Smooth muscle cell (in vitro differentiated cells): ENCODE measurements around the gene DCLRE1A. TPM values are rescaled to one million over a fixed set of nuclear protein-coding genes. Genes with fewer than 3 reads are reported as not detected.
A peak's percentile ranks its signal among the peaks of the same experiment; 100 is the strongest.

Experiments
- DNase-seq: peaks from one replicate; lab custom pipeline; 2025; ENCODE audit not compliant: unreplicated experiment; lab: John Stamatoyannopoulos, UW
- H2AFZ ChIP-seq: fragments of 200-600 bp; sonication (generic); 2 replicates; pipeline ENCODE4 v1.6.0; 2016; ENCODE audit warnings: antibody characterized with exemption, low read depth, mild to moderate bottlenecking
- H3F3A ChIP-seq: fragments of 200-600 bp; sonication (generic); 2 replicates; pipeline ENCODE4 v1.6.0; 2017; ENCODE audit warnings: antibody characterized with exemption, low read depth
- H3K27ac ChIP-seq: fragments of 200-600 bp; sonication (generic); 2 replicates; pipeline ENCODE4 v1.5.1; 2016; ENCODE audit warnings: low read depth, mild to moderate bottlenecking
- H3K27me3 ChIP-seq: fragments of 200-600 bp; sonication (generic); 2 replicates; pipeline ENCODE4 v1.6.1; 2016; ENCODE audit warnings: low read depth, mild to moderate bottlenecking
- H3K36me3 ChIP-seq: fragments of 200-600 bp; sonication (generic); 2 replicates; pipeline ENCODE4 v1.5.1; 2016; ENCODE audit warnings: low read depth
- H3K4me1 ChIP-seq: fragments of 200-600 bp; sonication (generic); 2 replicates; pipeline ENCODE4 v1.5.1; 2016; ENCODE audit warnings: low read depth
- H3K4me2 ChIP-seq: fragments of 200-600 bp; sonication (generic); 2 replicates; pipeline ENCODE4 v1.6.0; 2016; ENCODE audit warnings: mild to moderate bottlenecking
- H3K4me3 ChIP-seq: fragments of 200-600 bp; sonication (generic); 2 replicates; pipeline ENCODE4 v1.5.1; 2016; ENCODE audit warnings: mild to moderate bottlenecking
- H3K79me2 ChIP-seq: fragments of 200-600 bp; sonication (generic); 2 replicates; pipeline ENCODE4 v1.6.0; 2016; ENCODE audit warnings: low read depth, mild to moderate bottlenecking
- H3K9ac ChIP-seq: fragments of 200-600 bp; sonication (generic); 2 replicates; pipeline ENCODE4 v1.6.0; 2016; ENCODE audit warnings: low read depth
- H3K9me3 ChIP-seq: fragments of 200-600 bp; sonication (generic); replicated peaks from 2 replicates; pipeline ENCODE4 v1.5.1; 2016; ENCODE audit warnings: low read depth
- H4K20me1 ChIP-seq: fragments of 200-600 bp; sonication (generic); 2 replicates; pipeline ENCODE4 v1.6.0; 2016; ENCODE audit warnings: low read depth
- CTCF ChIP-seq: fragments of 200-600 bp; sonication (generic); IDR thresholded peaks from 2 replicates; pipeline ENCODE4 v1.5.1; 2017; ENCODE audit warnings: borderline replicate concordance, mild to moderate bottlenecking, antibody characterized with exemption; ENCODE audit not compliant: insufficient read depth, poor library complexity, severe bottlenecking
- WGBS: methylation state at CpG from one replicate; pipeline ENCODE4 v1.1.7; 2016; ENCODE audit warnings: low lambda C conversion rate; 5-methylcytosine and 5-hydroxymethylcytosine counted together
- polyA plus RNA-seq: library from polyadenylated mRNA; unstranded; fragments of >200 nt; fragmentation: Nextera tagmentation; extraction: Ambion mirVana; gene quantifications from 2 replicates; pipeline ENCODE4 v1.2.1, GENCODE V29; 2016
- total RNA-seq: library from RNA; depleted of rRNA; stranded (reverse); fragments of >200 nt; gene quantifications from 2 replicates; pipeline ENCODE4 v1.2.3, GENCODE V29; 2014

The DCLRE1A gene
- total and polyA plus RNA-seq, 2 experiments from 2014 or later: 2.4 to 3.8 TPM

- Histone ChIP-seq H3K4me2 (peak overlapping the region; percentile 95), H3K9ac (peak overlapping the region; percentile 90), H3K4me3 (peak overlapping the region; percentile 98), H4K20me1 (no peaks in the 10 kb centered on the region), H3K27me3 (no peaks in the 10 kb centered on the region), H3K79me2 (peaks cover 37% of the 10 kb centered on the region), H3K9me3 (no peaks in the 10 kb centered on the region), H3F3A (no peaks in the 10 kb centered on the region), H3K36me3 (peaks cover 5% of the 10 kb centered on the region), H2AFZ (peak overlapping the region; percentile 100), H3K27ac (peak overlapping the region; percentile 76), H3K4me1 (peaks cover 28% of the 10 kb centered on the region)
- peak; percentile 60 for DNase-seq
- 2% methylated on average over 62 of the region's 62 CpGs for whole genome bisulfite sequencing
- no peak for TF ChIP-seq CTCF
These were observed 1.1 kb upstream of the DCLRE1A start for GRCh38 chr10:113854761-113855588.

GRCh38 chr10:113853578-113854012 lies 287 bp downstream of the DCLRE1A start:
- H3K9ac ChIP-seq: peak overlapping the region; percentile 90
- no peak overlapping the region for H3K27ac ChIP-seq
- peaks cover 37% of the 10 kb centered on the region for H3K79me2 ChIP-seq
- no peaks in the 10 kb centered on the region for H4K20me1 ChIP-seq
- H3K4me1 ChIP-seq: peaks cover 28% of the 10 kb centered on the region
- H3F3A ChIP-seq: no peaks in the 10 kb centered on the region
- no peaks in the 10 kb centered on the region for H3K36me3 ChIP-seq
- H3K9me3 ChIP-seq: no peaks in the 10 kb centered on the region
- no peaks in the 10 kb centered on the region for H3K27me3 ChIP-seq
- no peak for TF ChIP-seq CTCF
- H3K4me3 ChIP-seq: peak overlapping the region; percentile 98
- H3K4me2 ChIP-seq: peak overlapping the region; percentile 95
- 46% methylated on average over 10 of the region's 10 CpGs for WGBS
- H2AFZ ChIP-seq: peak overlapping the region; percentile 100
- DNase-seq: no peak

- Histone ChIP-seq H3K9ac (no peak overlapping the region), H3F3A (no peaks in the 10 kb centered on the region), H3K27me3 (no peaks in the 10 kb centered on the region), H3K4me2 (no peak overlapping the region), H3K36me3 (no peaks in the 10 kb centered on the region), H3K4me1 (peaks cover 11% of the 10 kb centered on the region), H3K27ac (no peak overlapping the region), H3K79me2 (peaks cover 4% of the 10 kb centered on the region), H4K20me1 (no peaks in the 10 kb centered on the region), H3K9me3 (no peaks in the 10 kb centered on the region), H2AFZ (no peak overlapping the region), H3K4me3 (no peak overlapping the region)
- no peak for DNase-seq
- no peak for TF ChIP-seq CTCF
- WGBS: 92% methylated on average over 7 of the region's 7 CpGs
These were observed 3.9 kb downstream of the DCLRE1A start for GRCh38 chr10:113849946-113850345.
